AG09309 (cell line): Measurements from ENCODE around the gene PRPF40A.
A peak's percentile ranks its signal among the peaks of the same experiment; 100 is the strongest.

Experiments
- DNase-seq: peaks from one replicate; pipeline ENCODE4 v3.0.0-alpha.2; 2010; ENCODE audit warnings: low read depth
- H3K4me3 ChIP-seq: 2 replicates; pipeline ENCODE4 v1.5.1; 2011; ENCODE audit warnings: mild to moderate bottlenecking, low read depth, low read length, moderate library complexity; ENCODE audit not compliant: control insufficient read depth
- TF ChIP-seq, protein P1 (sequence below): IDR thresholded peaks from 2 replicates; pipeline ENCODE4 v1.5.1; 2011; ENCODE audit warnings: mild to moderate bottlenecking, low read depth, low read length, inconsistent platforms; ENCODE audit not compliant: insufficient read depth, control insufficient read depth; ENCODE audit errors: missing control alignments

PRPF40A gene

DNA sequence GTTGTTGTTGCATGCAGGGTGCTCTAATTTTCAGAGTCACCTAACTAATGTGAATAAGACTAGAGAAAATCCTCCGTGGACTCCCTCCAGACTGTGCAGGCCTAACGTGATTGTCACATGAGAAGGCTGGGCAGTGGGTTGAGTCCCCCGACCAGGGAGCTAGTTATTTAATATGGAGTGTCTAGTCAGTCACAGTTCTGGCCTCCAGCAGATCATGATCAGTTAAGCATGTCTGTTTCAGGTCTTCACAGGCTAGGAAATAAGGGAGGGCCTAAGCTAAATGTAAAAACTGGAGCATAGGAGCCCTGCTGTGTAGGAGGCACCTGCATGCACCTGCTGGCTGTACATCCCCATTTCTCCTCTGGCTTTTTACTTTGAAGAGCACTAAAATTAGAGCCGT is 86.8 kb downstream of the PRPF40A start:
- no peak for DNase-seq
- H3K4me3 ChIP-seq, result no peak overlapping the region
- TF ChIP-seq, protein P1, sequence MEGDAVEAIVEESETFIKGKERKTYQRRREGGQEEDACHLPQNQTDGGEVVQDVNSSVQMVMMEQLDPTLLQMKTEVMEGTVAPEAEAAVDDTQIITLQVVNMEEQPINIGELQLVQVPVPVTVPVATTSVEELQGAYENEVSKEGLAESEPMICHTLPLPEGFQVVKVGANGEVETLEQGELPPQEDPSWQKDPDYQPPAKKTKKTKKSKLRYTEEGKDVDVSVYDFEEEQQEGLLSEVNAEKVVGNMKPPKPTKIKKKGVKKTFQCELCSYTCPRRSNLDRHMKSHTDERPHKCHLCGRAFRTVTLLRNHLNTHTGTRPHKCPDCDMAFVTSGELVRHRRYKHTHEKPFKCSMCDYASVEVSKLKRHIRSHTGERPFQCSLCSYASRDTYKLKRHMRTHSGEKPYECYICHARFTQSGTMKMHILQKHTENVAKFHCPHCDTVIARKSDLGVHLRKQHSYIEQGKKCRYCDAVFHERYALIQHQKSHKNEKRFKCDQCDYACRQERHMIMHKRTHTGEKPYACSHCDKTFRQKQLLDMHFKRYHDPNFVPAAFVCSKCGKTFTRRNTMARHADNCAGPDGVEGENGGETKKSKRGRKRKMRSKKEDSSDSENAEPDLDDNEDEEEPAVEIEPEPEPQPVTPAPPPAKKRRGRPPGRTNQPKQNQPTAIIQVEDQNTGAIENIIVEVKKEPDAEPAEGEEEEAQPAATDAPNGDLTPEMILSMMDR, result no peak

GRCh38 chr2:152629202-152629601 is 88.1 kb downstream of the PRPF40A start:
- TF ChIP-seq, protein P1, result no peak
- no peak overlapping the region for H3K4me3 ChIP-seq
- DNase-seq, result no peak

GRCh38 chr2:152627351-152627957 is 89.8 kb downstream of the PRPF40A start:
- no peak for DNase-seq
- TF ChIP-seq, protein P1, result peak; percentile 67

DNA sequence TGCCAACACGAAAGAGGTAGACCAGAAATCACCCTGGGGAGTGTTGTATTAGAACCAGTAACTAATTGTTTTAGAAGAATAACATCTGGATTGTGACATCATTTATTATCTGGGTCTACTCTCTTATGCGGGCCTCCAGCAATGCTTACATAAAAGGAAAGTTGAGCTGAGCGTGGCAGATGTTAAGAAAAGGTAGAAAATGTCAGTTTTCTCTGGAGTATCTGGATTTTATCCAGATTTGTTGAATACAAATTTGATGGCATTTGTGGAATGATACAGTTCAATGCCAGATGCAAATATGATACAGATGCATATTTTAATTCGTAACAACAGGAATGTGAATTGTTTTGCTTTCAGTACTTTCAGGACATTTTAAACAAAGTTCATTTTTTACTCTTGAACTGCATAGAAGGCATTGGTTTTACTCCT is 90.3 kb downstream of the PRPF40A start:
- DNase-seq, result no peak
- TF ChIP-seq, protein P1, result no peak
- no peak overlapping the region for H3K4me3 ChIP-seq

More at GRCh38 chr2:152627351-152627957, 89.8 kb downstream of the PRPF40A start:
- no peak overlapping the region for H3K4me3 ChIP-seq

- H3K4me3 ChIP-seq, result no peak overlapping the region
- TF ChIP-seq, protein P1, result no peak
- no peak for DNase-seq
Observed at GRCh38 chr2:152624805-152625204, 92.5 kb downstream of the PRPF40A start.

- TF ChIP-seq, protein P1, result no peak
- no peak overlapping the region for H3K4me3 ChIP-seq
- DNase-seq, result no peak
Observed at GRCh38 chr2:152623775-152624174, 93.5 kb downstream of the PRPF40A start.

DNA sequence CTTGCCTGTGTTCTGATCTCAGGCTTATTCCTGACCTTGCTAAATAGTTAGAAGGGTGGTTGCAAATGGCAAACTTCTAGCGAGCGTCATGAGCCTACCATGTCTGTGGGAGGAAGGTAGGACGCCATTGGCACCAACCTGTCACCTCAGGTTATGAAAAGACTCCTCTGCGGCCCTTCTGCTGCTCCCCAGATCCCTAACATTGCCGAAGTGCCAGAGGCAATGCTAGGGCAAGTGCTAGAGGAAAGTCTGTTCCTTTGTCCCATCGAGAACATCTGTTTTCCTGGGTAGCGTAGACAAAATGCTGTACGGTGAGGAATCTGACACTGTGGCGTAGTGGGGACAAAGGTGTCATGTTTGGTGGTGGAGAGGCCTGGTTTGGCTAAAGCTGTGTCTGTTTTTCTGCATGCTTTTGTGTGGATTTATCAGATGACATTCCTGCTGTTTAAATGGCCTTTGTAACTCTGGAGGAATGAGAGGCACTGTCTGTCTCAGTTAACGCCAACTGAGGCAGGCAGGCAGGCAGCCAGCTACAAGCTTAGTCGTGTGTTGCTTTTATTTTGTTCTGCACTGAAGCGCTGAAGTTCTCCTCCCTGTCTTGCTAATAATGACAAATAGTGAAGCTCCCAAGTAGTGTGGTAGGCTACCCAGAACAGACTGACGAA is 94.1 kb downstream of the PRPF40A start:
- DNase-seq, result no peak
- TF ChIP-seq, protein P1, result no peak
- H3K4me3 ChIP-seq, result no peak overlapping the region
